ENCODE measurements around the gene GRIN3B.

GRCh38 chr19:990746-991145 is 9.5 kb upstream of the GRIN3B start:
- no peak for TF ChIP-seq CTCF (IDR thresholded peaks at IDR 0.05)
- TF ChIP-seq POLR2AphosphoS5 (IDR thresholded peaks at IDR 0.05), result no peak

Data from breast epithelium (tissue), 3 donors.